Measurements from ENCODE around the gene GPX4.

DNA sequence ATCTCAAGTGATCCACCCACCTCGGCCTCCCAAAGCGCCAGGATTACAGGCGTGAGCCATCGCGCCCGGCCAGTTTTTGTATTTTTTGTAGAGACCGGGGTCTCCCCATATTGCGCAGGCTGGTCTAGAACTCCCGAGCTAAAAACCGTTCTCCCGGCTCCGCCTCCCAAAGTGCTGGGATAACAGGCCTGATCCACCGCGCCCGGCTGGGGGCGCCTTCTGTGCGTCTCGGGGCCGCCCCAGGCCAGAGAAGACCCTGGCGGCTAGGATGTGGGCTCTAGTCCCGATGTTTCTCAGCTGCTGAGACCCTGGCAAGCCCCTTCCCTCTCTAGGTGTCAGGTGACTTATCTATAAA, 33.2 kb upstream of the GPX4 start:
- TF ChIP-seq, protein P1, sequence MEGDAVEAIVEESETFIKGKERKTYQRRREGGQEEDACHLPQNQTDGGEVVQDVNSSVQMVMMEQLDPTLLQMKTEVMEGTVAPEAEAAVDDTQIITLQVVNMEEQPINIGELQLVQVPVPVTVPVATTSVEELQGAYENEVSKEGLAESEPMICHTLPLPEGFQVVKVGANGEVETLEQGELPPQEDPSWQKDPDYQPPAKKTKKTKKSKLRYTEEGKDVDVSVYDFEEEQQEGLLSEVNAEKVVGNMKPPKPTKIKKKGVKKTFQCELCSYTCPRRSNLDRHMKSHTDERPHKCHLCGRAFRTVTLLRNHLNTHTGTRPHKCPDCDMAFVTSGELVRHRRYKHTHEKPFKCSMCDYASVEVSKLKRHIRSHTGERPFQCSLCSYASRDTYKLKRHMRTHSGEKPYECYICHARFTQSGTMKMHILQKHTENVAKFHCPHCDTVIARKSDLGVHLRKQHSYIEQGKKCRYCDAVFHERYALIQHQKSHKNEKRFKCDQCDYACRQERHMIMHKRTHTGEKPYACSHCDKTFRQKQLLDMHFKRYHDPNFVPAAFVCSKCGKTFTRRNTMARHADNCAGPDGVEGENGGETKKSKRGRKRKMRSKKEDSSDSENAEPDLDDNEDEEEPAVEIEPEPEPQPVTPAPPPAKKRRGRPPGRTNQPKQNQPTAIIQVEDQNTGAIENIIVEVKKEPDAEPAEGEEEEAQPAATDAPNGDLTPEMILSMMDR (IDR thresholded peaks at IDR 0.05): no peak
- no peak for TF ChIP-seq EP300 (IDR thresholded peaks at IDR 0.05)
- TF ChIP-seq POLR2AphosphoS5 (IDR thresholded peaks at IDR 0.05): no peak

Measured in suprapubic skin (tissue), 4 donors.